IPS-18a (cell line): ENCODE measurements around the gene FAM135A.

Experiments
- H3K27ac ChIP-seq: one replicate; pipeline ENCODE4 v1.5.1; 2013; ENCODE audit warnings: low read length
- H3K27me3 ChIP-seq: one replicate; pipeline ENCODE4 v1.6.1; 2013; ENCODE audit warnings: mild to moderate bottlenecking, low read length; ENCODE audit not compliant: control insufficient read depth, insufficient read depth
- H3K36me3 ChIP-seq: one replicate; pipeline ENCODE4 v1.6.1; 2013; ENCODE audit warnings: low read depth, low read length; ENCODE audit not compliant: control insufficient read depth
- H3K4me1 ChIP-seq: one replicate; pipeline ENCODE4 v1.6.1; 2013; ENCODE audit warnings: low read depth, low read length; ENCODE audit not compliant: control insufficient read depth
- H3K4me3 ChIP-seq: one replicate; pipeline ENCODE4 v1.5.1; 2013; ENCODE audit warnings: low read length
- H3K9ac ChIP-seq: one replicate; pipeline ENCODE4 v1.6.1; 2013; ENCODE audit warnings: mild to moderate bottlenecking, low read length, moderate library complexity
- H3K9me3 ChIP-seq: one replicate; pipeline ENCODE4 v1.6.1; 2013; ENCODE audit warnings: low read depth, low read length; ENCODE audit not compliant: control insufficient read depth

Gene FAM135A

GRCh38 chr6:70398783-70399728 is 14.3 kb upstream of the FAM135A start:
- H3K36me3 ChIP-seq: no peaks in the 10 kb centered on the region
- no peaks in the 10 kb centered on the region for H3K4me1 ChIP-seq
- H3K27me3 ChIP-seq: no peaks in the 10 kb centered on the region
- no peaks in the 10 kb centered on the region for H3K9me3 ChIP-seq
- no peak overlapping the region for H3K9ac ChIP-seq
- H3K4me3 ChIP-seq: no peak overlapping the region
- H3K27ac ChIP-seq: no peak overlapping the region

- H3K9me3 ChIP-seq: no peaks in the 10 kb centered on the region
- no peaks in the 10 kb centered on the region for H3K36me3 ChIP-seq
- H3K4me3 ChIP-seq: no peak overlapping the region
- no peaks in the 10 kb centered on the region for H3K27me3 ChIP-seq
- no peak overlapping the region for H3K27ac ChIP-seq
- H3K4me1 ChIP-seq: no peaks in the 10 kb centered on the region
- H3K9ac ChIP-seq: no peak overlapping the region
Observed at GRCh38 chr6:70404658-70405057, 8.7 kb upstream of the FAM135A start.

GRCh38 chr6:70409216-70409615 is 4.1 kb upstream of the FAM135A start:
- Histone ChIP-seq H3K4me1 (peaks cover 3% of the 10 kb centered on the region), H3K4me3 (no peak overlapping the region), H3K27me3 (no peaks in the 10 kb centered on the region), H3K9me3 (no peaks in the 10 kb centered on the region), H3K9ac (no peak overlapping the region), H3K36me3 (no peaks in the 10 kb centered on the region), H3K27ac (no peak overlapping the region)

- H3K27ac ChIP-seq: no peak overlapping the region
- H3K27me3 ChIP-seq: no peaks in the 10 kb centered on the region
- no peaks in the 10 kb centered on the region for H3K9me3 ChIP-seq
- H3K36me3 ChIP-seq: no peaks in the 10 kb centered on the region
- H3K4me3 ChIP-seq: no peak overlapping the region
- H3K9ac ChIP-seq: no peak overlapping the region
- H3K4me1 ChIP-seq: peaks cover 10% of the 10 kb centered on the region
Observed at GRCh38 chr6:70411542-70412251, 1.6 kb upstream of the FAM135A start.

GRCh38 chr6:70412252-70413113 is 825 bp upstream of the FAM135A start:
- H3K27ac ChIP-seq: peak overlapping the region; percentile 95
- peaks cover 1% of the 10 kb centered on the region for H3K36me3 ChIP-seq
- no peaks in the 10 kb centered on the region for H3K9me3 ChIP-seq
- no peaks in the 10 kb centered on the region for H3K27me3 ChIP-seq
- peak overlapping the region; percentile 97 for H3K9ac ChIP-seq
- H3K4me3 ChIP-seq: peak overlapping the region; percentile 100
- peaks cover 10% of the 10 kb centered on the region for H3K4me1 ChIP-seq

- peak overlapping the region; percentile 100 for H3K4me3 ChIP-seq
- peaks cover 7% of the 10 kb centered on the region for H3K36me3 ChIP-seq
- H3K9me3 ChIP-seq: no peaks in the 10 kb centered on the region
- H3K4me1 ChIP-seq: peaks cover 10% of the 10 kb centered on the region
- H3K9ac ChIP-seq: peak overlapping the region; percentile 70
- no peak overlapping the region for H3K27ac ChIP-seq
- no peaks in the 10 kb centered on the region for H3K27me3 ChIP-seq
Observed at GRCh38 chr6:70413992-70414494, 735 bp downstream of the FAM135A start.

GRCh38 chr6:70414813-70415212 is 1.5 kb downstream of the FAM135A start:
- Histone ChIP-seq H3K27ac (no peak overlapping the region), H3K9ac (peak overlapping the region; percentile 70), H3K9me3 (no peaks in the 10 kb centered on the region), H3K4me1 (peaks cover 10% of the 10 kb centered on the region), H3K36me3 (peaks cover 7% of the 10 kb centered on the region), H3K27me3 (no peaks in the 10 kb centered on the region), H3K4me3 (peak overlapping the region; percentile 100)

GRCh38 chr6:70415247-70415646 is 1.9 kb downstream of the FAM135A start:
- H3K4me1 ChIP-seq: peaks cover 10% of the 10 kb centered on the region
- no peak overlapping the region for H3K27ac ChIP-seq
- peak overlapping the region; percentile 100 for H3K4me3 ChIP-seq
- peaks cover 7% of the 10 kb centered on the region for H3K36me3 ChIP-seq
- no peaks in the 10 kb centered on the region for H3K27me3 ChIP-seq
- no peaks in the 10 kb centered on the region for H3K9me3 ChIP-seq
- peak overlapping the region; percentile 12 for H3K9ac ChIP-seq

GRCh38 chr6:70415660-70416059 is 2.4 kb downstream of the FAM135A start:
- H3K4me1 ChIP-seq: peaks cover 10% of the 10 kb centered on the region
- peaks cover 7% of the 10 kb centered on the region for H3K36me3 ChIP-seq
- H3K9me3 ChIP-seq: no peaks in the 10 kb centered on the region
- no peak overlapping the region for H3K9ac ChIP-seq
- no peaks in the 10 kb centered on the region for H3K27me3 ChIP-seq
- no peak overlapping the region for H3K4me3 ChIP-seq
- H3K27ac ChIP-seq: no peak overlapping the region

- Histone ChIP-seq H3K4me1 (peaks cover 3% of the 10 kb centered on the region), H3K36me3 (peaks cover 10% of the 10 kb centered on the region), H3K9ac (no peak overlapping the region), H3K4me3 (no peak overlapping the region), H3K27me3 (no peaks in the 10 kb centered on the region), H3K27ac (no peak overlapping the region), H3K9me3 (no peaks in the 10 kb centered on the region)
Observed at GRCh38 chr6:70421509-70421908, 8.2 kb downstream of the FAM135A start.
